HG02610 (cell line): Measurements from ENCODE around the gene RPS16.
"Not testable (repeated sequence)": the region's sequence is repeated elsewhere in the genome, so short reads cannot be mapped to it uniquely, and the experiment has no call there.

Experiments used
- ATAC-seq: cut with Tn5 transposase; IDR thresholded peaks from one replicate; pipeline ENCODE4 v1.9.1; 2021; ENCODE audit warnings: mild to moderate bottlenecking, moderate library complexity; ENCODE audit not compliant: unreplicated experiment

RPS16 gene

DNA sequence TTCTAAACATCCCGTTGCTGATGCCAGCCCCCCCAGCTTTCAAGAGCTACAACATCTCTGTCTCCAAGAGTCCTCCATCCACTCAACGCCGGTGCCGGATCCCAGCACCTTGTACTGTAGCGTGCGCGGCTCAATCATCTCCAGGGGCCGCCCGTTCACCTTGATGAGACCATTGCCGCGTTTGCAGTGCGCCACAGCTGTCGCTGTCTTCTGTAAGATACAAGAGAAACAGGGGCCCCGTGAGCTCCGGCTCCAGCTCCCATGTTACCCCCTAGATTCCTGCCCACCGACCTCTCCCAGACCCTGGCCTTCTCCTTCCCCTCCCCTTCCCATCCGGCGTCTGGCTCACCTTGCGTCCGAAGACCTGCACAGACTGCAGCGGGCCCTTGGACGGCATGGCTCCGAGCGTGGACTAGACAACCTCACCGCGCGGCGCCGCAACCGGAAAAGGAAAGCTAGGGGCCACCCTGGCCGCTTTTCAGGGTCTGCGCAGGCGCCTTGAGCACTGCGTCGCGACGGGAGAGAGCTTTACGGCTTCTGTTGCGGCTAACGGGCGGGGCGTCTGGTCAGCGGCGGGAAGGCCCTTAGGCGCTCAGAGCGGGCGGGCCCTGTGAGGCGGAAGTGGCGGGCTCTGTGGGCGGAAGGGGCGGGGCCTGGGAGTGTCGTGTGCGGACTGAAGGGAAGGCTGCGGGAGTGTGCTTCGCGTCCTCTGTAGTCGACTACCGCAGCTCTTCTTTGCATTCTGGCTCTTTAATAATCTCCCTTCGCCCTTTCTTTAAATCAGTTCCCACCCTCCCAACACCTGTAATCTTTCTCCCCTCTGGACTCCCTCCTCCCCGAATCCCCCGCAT lies at the start of gene RPS16:
Gene RPS16, minus strand, starts transcription at position 451 of the 851 bp plus-strand sequence. Its CDS starts 54 bp downstream, at position 397.
- peak; percentile 84 for ATAC-seq

DNA sequence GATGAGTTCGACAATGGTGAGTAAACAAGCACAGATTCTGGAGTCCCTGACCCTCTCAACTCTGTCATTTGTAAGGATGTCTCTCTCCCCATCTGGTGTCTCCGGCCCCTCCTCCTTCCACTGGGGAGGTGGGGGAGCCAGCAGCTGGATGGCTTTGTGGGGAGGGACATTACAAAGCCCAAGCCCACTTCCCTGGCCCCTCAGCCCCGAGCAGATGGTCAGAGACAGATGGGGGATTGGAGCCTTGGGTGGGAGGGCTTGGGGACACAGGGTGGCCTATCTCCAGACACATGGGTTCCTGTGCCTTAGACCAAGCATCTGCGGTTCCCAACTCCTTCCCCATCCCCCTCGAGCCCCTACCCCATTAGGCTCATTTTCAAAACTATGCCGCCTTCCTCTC lies 47.4 kb upstream of the RPS16 start:
- no peak for ATAC-seq

DNA sequence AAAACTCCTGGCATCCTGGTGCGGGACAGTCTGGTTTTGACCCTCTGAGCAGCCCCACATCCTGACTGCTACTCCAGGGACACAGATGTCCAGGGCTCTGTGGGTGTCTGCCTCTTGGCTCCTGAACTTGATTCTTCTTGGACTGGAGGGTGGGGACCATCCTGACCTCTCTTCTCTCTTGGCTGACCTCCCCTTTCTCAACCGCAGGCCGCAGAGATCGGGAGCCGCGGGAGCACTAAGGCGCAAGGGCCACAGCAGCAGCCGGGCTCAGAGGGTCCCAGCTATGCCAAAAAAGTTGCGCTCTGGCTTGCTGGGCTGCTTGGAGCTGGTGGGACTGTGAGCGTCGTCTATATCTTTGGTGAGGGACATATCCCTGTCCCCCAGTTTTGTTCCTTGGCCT lies 45.9 kb upstream of the RPS16 start:
- ATAC-seq, result no peak

DNA sequence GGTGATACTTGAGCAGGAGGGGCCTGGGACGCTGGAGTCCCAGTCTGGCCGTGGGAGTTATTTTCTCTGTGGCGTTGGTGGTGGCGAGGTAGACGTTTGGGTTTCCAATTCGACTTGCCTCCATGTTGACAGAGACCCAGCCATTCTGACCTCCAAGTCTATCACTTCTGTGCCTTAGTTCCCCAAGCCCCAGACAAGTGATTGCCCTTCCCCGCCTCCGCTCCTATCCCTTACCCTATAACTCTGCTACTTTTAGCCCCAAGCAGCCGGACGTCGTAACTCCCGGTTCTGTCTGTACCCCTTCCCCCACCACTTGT lies 45.4 kb upstream of the RPS16 start:
- ATAC-seq, result no peak

DNA sequence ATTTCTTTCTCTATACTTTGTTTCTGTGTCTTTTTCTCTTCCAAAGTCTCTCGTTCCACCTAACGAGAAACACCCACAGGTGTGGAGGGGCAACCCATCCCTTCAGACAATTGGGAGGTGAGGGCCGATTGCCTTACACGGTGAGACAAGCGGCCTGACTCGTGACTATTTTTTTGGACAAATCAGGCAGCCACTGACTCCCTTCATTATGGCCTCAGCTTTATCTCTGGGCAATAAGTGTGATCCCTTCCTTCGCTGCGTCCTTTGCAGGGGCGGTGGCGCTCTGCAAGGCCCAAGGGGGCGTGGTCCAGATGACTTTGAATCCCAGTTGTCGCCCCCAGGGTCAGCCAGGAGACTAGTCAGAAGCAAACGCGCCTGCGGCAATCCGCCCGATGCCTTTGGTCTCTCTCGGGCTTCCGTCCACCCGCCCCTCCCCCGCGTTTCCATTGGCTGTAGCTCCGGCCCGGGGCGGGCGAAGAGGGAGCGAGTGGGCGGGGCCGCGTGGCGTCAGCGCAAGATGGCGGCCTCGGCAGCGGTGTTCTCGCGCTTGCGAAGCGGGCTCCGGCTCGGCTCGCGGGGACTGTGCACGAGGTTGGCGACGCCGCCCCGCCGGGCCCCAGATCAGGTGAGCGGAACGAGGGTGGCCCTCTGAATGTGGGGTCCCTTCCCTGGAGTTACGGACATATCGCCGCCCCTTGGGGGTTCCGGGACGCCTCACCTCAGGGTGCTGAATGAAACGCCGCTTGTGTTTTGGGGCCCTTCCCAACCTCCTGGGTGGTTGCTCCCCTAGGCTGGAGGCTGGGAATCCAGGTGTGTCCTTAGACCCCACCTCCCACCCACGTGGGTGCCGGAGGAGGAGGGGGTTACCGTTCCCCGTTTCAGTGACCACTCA lies 44.8 kb upstream of the RPS16 start, which contains the start of gene TIMM50:
Gene TIMM50, plus strand, starts transcription at position 502 of the 892 bp plus-strand sequence. Its CDS starts 16 bp downstream, at position 518.
- peak; percentile 86 for ATAC-seq

DNA sequence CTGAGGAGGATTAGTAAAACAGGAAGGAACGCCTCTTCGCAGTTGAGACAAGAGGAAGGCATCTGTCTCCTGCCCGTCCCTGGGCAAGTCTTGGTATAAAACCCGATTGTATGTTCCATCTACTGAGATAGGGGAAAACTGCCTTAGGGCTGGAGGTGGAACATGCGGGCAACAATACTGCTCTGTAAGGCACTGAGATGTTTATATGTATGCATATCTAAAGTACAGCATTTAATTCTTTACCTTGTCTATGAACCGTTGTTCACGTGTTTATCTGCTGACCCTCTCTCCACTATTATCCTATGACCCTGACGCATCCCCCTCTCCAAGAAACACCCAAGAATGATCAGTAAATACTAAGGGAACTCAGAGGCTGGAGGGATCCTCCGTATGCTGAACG lies 44.2 kb upstream of the RPS16 start:
- no peak for ATAC-seq

DNA sequence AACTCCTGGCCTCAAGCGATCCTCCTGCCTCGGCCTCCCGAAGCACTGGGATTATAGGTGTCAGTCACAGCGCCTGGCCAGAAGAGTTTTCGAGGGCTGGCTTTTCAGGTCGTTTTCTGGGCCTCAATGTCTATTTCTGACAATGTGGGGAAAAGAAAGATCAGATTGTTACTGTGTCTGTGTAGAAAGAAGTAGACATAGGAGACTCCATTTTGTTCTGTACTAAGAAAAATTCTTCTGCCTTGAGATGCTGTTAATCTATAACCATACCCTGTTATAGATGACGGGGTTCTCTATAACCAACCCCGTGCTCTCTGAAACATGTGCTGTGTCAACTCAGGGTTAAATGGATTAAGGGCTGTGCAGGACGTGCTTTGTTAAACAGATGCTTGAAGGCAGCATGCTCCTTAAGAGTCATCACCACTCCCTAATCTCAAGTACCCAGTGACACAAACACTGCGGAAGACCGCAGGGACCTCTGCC lies 43.6 kb upstream of the RPS16 start:
- not testable (repeated sequence) for ATAC-seq

DNA sequence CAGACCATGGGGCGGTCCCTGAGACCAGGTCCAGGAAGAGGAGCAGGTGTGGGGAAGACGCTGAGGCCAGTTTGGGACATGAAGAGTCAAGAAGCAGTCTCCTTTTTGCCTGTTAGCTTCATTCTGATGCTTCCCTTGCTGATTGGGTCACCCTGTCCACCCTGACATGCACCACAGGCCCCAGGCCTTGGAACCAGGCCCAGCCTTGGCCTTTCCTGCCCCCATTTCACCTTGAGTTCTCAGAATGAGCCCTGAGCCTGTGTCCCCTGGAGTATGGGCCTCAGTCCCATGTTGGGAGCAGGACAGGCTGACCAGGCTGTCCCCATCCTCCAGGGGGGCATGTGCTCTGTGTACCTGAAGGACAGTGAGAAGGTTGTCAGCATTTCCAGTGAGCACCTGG lies 40.0 kb upstream of the RPS16 start:
- ATAC-seq, result no peak

DNA sequence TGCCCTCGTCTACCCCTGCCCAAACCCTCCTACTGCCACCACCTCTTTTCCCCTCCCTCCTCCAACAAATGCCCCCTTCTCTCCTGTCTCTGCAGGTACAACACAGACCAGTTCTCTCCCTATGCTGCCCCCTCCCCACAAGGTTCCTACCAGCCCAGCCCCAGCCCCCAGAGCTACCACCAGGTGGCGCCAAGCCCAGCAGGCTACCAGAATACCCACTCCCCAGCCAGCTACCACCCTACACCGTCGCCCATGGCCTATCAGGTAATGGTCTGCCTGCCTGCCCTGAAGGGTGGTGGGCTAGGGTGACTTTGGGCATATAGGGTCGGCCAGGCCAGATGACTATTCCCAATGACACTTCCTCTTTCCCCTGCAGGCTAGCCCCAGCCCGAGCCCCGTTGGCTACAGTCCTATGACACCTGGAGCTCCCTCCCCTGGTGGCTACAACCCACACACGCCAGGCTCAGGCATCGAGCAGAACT lies 38.4 kb upstream of the RPS16 start:
- no peak for ATAC-seq

DNA sequence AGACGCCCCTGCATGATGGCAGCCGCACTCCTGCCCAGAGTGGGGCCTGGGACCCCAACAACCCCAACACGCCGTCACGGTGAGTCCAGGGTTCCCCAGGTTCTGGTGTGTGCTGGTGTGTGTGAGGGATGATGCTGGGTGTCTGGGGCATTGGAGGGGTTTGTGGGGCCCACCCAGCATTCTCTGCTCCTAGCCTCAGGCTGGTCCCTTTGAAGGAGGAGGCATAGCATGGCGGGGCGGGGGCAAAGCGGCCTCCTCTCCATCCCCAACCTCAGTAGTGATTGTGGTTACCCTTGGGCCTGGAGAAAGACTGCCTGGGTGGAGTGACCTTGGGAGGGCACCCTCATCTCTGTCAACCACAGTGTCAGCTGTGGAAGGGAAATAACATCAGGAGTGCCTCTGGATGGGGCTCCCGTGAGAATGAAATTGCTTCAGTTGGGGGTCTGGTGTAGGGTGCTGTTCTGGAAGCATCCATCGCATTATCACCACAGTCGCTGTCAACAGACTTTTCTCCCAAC lies 37.8 kb upstream of the RPS16 start:
- no peak for ATAC-seq

DNA sequence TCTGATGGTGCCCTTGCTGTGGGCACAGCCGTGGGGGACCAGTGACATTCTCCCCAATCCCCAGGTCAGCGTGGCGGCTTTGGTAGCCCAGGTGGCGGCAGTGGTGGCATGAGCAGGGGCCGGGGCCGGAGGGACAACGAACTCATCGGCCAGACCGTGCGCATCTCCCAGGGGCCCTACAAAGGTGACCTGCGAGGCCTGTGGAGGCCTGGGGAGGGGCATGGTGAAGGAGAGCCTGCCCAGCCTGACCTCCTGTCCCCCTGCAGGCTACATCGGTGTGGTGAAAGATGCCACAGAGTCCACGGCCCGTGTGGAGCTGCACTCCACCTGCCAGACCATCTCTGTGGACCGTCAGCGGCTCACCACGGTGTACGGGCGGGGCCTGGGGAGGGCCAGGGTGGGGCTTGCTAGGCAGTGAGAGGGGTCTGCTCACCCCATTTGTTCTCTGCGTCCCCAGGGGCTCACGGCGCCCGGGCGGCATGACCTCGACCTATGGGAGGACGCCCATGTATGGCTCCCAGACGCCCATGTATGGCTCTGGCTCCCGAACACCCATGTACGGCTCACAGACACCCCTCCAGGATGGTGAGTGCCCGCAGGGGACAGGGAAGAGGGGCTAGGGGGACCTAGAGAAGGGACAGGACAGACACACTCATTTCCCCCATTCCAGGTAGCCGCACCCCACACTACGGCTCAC lies 37.1 kb upstream of the RPS16 start:
- no peak for ATAC-seq

DNA sequence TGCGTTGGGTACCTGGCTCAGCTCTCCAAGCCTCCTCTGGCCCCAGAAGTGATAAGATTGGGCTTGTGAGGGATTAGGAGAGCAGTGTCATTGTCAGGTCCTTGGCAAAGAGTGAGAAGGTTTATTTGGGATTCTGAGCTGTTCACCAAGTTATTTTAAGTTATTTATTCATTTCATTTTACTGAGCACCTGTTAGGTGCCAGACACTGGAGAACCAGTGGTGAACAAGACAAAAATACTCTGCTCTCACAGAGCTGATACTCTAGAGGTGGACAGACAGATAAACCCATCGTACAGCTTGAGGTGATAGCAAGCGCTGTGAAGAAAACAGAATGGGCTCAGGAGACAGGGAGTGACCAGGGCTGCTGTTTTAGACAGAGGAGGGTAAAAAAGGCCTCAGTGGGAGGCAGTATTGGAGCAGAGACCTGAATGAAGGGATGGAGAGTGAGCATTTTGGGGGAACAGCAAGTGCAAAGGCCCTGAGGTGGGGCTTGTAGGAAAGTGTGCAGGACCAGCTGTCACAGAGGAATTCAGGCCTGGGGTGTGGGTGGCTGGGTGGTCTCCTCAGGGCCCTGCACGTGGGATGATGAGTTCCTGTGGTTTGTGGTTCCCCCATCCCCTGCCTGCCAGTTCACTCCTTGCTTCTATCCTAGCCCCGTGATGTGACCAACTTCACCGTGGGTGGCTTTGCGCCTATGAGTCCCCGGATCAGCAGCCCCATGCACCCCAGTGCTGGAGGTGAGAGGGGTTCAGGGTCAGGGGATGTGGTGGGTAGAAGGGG lies 36.2 kb upstream of the RPS16 start:
- ATAC-seq, result no peak

DNA sequence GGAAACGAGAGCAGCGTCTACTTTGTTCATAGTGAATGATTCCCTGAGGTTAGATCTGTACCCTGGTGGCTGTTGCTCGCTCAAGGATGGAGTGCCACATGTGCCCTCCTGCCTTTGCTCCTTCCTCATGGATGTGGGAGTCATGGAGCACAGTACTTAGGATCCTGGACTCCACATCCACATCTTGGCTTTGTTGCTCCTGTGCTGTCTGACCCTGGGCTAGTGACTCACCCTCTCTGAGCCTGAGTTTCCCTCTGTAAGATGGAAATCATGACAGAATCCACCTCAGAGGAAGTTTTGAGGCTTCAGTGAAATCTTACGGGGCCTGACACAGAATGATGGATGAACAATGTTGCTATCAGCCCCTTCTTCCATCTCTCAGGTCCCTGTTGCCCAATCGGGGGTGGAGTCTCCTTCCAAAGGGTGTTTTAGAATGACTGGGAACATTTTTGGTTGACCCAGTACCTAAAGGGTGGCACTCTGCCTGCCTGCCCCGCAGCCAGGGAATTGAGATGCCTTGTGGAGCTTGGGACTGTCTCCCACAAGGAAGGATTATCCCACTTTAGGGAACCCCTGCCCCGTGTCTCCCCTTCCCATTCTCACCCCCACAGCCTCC lies 35.1 kb upstream of the RPS16 start:
- no peak for ATAC-seq

DNA sequence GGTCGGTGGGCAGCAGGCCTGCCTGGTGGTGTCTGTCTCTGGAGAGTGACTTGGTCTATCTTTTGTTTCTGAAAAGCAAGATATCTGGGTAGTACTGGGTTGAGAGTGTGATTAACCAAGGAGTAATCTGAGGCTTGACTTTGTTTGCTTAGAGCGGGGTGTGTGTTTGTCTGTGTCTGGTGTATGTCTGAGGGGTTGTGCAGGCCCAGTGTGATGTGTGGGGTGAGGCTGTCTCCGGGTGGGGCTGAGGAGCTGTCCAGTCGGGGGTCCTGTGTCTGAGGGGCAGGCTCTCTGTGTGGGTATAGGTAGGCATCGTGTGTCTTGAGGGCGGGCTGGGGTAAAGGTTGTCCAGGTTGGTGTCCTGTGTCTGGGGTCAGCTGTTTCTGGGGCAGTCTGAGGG lies 33.8 kb upstream of the RPS16 start:
- ATAC-seq, result no peak

DNA sequence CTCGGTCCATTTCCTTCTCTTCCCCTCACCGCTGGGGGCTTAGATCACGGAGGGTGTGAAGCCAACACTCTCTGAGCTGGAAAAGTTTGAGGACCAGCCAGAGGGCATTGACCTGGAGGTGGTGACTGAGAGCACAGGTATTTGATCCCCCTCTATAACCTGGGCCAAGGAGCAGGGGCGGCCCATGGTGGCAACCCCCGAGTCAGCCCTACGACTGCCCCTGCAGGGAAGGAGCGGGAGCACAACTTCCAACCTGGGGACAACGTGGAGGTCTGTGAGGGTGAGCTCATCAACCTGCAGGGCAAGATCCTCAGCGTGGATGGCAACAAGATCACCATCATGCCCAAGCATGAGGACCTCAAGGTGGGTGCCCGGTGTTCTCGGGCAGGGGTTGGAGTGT lies 33.3 kb upstream of the RPS16 start:
- no peak for ATAC-seq

DNA sequence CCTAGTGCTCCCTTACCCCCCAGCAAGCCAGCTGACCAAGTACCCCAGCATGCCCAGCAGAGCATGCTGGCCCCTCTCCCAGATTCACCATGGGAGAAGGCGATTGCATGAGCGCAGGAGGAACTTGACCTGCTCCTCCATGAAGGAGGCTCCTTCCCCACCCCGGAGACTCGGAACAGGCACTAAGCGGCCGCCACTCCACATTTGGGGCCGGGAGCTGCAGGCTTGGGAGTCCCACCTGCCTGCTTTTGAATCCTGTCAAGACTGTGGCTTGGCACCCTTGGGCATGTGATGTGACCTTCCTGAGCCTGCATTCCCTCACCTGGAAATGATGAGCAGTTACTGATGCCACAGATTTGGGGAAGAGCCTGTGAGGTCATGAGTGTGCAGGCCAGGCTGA lies 32.2 kb upstream of the RPS16 start:
- ATAC-seq, result no peak

DNA sequence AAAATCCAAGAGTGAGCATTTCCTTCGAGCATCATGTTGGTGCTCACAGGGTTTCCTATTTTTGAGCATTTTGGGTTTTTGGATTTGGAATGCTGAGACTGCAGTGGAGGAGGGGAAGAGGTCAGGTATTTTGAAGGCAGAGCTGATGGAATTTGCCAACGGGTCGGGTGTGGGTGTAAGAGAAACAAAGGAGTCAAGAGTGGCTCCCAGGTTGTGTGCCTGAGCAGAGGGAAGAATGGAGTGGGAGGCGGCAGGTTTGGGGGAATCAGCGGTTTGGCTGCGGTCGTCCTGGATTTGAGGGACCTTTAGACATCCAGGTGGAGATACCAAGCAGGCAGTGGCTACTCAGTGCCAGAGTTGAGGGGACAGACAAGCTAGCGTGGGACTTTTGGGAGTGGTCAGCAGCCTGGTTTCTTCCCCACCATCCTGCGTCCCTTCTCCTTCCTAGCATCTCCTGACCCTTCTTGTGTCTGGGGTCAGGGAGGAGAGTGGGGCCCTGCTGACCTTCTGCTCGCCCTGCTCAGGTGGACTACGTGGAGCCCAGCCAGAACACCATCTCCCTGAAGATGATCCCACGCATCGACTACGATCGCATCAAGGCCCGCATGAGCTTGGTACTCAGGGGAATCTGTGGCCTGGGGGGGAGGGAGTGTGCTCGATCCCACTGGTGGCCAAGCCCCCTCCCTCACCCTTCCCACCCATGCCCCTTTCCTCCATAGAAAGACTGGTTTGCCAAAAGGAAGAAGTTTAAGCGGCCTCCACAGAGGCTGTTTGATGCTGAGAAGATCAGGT lies 30.4 kb upstream of the RPS16 start:
- no peak for ATAC-seq

DNA sequence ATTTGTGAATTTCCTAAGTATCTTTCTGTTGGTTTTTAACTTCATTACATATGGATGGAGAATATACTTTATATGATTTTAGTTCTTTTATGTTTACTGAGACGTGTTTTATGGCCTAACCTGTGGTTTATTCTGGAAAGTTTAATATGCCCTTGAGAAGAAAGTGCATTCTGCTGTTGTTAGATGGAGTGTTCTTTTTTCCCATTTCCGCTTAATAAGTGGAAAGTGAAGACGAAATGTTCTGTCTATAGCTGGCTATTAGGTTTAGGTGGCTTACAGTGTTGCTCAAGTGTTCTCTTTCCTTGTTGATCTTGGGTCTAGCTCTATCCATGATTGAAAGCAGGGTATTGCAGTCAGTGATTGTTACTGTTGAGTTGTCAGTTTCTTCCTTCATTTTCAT lies 27.7 kb upstream of the RPS16 start:
- ATAC-seq, result no peak

DNA sequence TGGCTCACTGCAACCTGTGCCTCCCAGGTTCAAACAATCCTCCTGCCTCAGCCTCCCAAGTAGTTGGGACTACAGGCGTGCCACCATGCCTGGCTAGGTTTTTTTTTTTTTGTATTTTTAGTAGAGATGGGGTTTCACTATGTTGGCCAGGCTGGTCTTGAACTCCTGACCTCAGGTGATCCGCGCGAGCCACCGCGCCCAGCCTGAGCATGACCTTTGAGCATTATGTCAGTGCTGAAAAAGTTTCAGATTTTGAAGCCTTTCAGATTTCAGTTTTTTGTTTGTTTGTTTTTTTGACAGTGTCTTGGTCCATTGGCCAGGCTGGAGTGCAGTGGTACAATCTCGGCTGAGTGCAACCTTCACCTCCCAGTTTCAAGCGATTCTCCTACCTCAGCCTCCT lies 15.5 kb upstream of the RPS16 start:
- ATAC-seq, result not testable (repeated sequence)
